ELF-1 (cell line): ENCODE data around the gene COG5.

Source experiments
- DNase-seq: peaks from one replicate; pipeline ENCODE4 v3.0.0-alpha.2; 2016; ENCODE audit warnings: low read depth, low spot score

COG5 gene

DNA sequence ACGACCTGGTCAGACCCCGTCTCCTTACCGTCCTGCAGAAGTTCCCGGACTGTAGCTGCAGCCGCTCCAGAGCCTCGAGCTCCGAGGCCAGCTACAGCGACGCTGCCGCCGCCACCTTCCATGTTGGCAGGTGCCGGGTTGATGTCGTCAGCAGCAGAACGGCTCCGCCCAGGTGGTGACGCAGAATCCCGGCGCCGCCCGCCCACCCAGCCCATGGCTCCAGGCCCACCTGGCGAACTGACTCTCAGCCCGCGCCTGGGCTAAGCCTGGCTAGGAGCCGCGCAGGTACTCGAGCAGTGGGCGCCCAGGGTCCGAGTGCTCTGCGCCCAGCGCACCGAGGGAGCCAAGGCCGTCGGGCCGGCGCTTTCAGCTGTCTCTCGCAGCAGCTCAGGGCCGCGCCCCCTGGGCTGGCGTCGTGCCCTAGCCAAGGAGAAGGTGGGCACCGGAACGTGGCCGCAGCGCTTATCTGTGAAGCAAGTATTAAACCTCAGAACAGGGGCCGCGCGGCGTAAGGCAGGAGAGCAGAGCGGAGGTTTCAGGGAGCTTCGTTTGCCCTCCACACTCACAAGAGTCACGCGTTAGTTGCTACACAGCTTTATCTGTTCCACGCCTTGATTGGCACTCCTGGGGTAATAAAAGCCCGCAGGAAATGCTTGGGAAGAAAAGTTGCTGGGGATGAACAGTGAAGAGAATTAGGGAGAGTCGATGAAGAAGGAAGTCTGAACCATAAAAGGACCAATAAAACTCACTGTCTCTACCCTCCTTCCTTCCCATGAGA lies at the start of gene COG5, which contains the start of gene DUS4L:
Gene COG5 (minus strand): TSS at position 146 of the 778 bp plus-strand sequence. CDS start 24 bp downstream, at position 122.
Gene DUS4L (plus strand): TSS at position 197 of the 778 bp plus-strand sequence. CDS start 3,100 bp downstream, outside the sequence.
- peak; percentile 92 for DNase-seq

DNA sequence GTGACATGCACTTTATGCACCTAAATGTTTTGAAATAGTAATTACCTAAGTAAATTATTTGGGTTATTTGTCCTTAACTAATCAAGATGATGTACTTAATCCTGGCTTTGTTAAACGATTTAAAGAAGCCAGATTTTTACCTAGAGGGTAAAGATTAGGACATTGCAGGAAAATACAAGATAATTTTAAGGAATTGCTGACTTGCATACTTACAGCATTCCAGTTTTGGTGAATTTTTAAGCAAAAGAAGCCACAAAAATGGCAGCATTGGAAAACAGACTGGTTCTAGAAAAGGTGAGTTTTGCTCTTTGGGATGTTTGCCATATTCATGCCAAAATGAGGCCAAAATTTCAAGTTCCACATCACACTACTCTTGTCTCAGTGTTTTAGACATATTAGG lies 49.7 kb upstream of the COG5 start:
- DNase-seq = no peak

DNA sequence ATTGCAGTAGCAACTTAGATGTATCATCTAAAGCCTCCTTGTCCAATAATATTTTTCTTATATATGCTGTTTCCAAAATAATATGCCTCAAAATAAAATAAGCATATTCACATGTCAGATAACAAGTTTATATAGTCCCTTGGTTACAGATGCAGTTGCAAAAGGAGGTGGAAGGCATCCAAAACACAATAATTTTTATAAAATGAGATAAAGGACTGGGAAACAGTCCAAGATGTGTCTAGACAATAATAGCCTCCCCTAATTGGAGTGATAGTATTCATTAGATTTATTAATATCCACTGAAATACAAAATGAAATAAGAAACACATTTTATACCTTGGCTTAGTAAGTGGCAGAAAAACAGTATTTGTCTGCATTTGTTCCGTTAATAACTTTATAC lies 46.6 kb upstream of the COG5 start:
- no peak for DNase-seq

DNA sequence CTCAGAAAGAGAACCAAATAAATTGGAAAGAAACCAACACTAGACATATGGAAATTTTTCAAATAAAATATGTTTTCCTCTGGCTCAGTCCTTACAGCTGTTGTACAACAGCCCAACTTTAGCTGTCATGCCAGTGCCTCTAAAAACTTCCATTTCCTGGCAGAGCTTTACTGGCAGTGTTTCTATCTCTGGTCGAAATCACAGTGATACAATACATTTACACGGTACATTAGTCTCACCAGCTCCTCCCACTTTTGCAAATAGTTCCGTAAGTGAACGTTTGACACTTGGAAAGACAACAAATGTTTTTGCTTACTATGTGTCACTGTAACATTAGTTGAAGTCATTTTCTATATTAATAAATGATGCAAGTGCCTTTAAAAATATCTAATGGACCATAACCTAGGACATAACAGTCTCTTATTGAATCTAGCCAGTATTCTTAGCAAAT lies 46.1 kb upstream of the COG5 start:
- no peak for DNase-seq

DNA sequence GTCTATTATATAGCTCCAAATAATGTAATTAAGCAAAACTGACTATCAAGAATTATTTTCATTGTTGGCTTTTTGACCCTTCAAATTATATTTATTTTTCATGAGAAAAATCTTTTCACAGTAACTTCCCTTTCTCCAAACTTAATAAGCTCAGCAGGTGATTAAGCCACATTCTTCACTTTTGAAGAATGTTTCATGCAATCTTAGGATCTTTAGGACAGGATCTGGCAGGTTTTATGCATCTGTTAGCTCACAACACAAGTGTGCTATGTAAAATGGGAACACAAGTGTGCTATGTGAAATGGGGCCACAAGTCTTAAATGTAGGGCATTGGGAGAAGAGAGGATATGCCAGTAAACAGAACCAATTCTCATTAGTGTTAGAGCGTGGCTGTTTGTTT lies 42.6 kb upstream of the COG5 start:
- no peak for DNase-seq

DNA sequence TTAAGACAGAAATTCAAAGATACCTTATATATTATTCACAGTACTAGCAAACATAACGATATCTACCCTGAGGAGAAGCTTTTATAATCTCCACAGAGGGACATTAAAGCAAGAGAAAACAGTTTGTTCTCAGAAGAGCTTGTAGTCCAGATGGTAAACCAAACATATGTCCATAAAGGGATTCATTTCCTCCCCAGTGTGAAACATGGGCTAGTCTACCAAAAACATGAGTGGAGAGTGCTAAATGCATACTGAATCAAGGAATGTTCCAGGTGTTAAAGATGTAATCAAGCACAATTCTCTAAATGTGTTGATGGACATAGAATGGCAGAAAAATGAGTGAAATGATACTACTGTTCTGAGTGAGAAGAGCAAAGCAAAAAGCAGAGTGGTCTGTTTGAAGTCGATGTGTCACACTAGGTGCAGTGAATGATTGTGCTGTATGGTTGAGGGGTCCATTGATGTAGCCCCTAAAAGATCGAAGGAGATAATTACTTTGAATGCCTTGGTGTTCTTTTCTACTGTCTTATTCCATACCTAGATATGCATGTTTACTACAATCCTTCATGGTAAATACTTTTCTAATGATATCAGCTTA lies 41.6 kb upstream of the COG5 start:
- DNase-seq = no peak

DNA sequence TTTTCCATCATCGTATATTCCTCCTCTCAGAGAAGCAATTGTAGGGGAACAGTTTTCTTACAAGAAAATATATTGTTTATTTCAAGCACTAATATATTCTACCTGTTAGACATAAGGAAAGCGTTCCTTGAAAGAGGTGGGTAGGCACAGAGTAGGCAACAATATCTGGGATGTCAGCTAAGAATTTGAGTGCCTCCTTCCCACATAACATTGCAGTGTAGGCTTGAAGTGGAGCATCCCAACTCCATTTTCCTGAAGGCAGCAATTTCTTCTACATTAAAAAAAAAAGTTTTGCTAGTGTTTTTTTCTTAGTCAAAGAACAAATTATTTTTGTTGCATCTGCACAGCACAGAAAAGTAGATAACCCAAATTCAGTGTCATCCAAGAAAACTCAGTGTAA lies 37.1 kb upstream of the COG5 start:
- no peak for DNase-seq

DNA sequence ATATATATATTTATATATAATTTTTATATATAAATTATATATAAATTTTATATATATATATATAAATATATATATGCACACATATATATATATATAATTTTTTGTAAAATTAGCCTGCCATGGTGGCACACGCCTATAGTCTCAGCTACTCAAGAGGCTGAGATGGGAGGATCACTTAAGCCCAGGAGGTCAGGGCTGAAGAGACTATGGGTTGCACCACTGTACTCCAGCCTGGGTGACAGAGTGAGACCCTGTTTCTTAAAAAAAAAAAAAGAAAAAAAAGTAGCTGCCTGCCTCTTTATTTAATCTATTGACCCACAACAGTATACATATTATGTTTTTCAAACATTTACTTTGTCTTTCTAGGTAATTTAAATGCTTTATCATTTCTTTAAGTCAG lies 35.5 kb upstream of the COG5 start:
- DNase-seq = no peak

DNA sequence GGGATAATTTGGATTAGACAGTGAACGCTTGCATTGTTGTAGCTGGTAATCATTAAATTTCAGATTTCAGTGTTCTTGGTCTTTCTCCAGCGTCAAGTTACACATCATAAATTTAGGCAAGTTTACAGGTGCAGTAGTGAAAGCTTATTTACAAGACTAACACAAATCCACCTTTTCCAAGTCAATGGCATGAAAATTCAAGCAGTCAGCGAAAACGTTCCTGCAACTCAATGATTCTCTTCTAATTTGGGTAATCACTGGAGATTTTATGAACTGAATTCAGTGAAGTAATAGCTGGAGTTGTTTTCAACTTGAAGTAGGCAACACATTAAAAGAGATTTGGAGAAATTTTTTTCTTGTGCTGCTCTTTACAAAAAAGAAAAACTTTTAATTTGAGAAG lies 34.2 kb upstream of the COG5 start:
- no peak for DNase-seq

DNA sequence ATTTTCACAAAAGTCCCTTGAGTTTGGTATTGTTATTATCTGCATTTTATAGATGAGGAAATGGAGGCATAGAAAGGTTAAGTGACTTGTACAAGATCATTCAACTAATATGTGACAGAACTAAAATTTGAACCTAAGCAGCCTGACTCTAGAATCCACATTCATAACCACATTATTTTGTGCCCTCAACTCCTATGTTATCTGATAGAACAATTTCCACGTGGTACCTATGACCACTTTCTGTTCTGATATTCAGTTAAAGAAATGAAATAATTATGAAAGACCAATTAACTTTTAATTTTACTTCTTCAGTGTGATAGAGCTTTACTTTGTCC lies 33.8 kb upstream of the COG5 start:
- no peak for DNase-seq

DNA sequence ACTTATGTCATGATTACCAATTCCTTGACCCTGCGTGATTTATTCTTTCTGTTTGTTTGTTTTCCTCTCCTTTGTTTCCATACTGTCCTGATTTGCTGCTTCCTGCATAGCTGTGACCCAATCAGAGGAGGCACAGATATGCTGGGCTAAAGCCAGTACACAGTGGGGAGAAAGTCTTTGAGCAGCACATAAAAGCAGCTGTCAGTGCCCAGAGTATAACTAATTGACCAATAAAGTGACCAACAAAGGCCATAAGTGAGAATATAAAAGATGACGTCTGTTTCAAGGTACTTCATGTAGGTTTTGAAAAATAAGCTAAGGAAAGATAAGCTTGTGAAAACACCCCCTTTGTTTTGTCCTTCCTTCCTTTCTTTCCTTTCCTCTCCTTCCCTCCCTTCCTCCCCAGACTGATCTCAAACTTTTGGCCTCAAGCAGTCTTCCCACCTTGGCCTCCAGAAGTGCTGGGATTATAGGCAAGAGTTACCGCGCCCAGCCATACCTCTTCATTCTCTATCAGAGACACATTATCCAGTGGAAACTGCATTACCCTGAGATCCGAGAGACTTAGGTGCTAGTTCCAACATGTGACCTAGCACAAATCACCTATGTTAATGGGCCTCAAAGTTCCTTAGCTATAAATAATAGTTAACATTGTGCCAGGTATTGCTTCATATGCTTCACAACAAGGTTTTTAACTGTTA lies 33.3 kb upstream of the COG5 start:
- no peak for DNase-seq

DNA sequence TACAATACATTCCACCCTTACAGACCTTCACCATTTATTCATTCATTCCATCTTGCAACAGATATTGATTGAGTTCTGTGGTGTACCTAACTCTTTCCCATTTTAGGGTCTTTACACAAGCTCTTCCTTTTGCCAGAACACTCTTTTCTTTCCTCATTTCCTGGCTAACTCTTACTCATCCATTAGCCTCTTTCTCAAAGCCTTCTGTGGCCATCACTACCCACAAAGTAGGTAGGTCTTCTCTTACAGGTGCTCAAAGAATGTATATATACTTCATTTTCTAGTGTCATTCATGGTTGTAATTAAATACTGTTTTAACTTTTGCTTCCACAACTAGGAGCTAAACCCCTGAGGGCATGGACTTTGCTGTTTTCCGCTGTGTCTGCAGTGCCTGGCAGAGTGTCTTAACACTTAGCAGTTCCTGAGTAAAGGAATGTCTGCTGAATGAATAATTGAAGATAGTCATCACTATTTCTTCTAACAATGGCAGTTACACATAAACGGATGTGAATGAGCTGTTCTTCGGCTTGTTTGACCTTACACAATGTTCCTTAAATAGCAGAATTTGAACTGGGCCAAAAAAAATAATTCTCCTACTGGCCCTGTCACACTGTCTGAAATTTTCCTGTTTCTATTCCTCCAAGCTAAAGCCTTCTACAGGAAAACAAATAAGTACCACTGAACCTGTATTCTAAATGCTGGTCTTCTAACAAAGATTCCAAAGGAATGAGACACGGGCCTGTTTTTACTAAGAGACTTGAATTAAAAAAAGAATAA lies 31.4 kb upstream of the COG5 start:
- DNase-seq = peak; percentile 42

DNA sequence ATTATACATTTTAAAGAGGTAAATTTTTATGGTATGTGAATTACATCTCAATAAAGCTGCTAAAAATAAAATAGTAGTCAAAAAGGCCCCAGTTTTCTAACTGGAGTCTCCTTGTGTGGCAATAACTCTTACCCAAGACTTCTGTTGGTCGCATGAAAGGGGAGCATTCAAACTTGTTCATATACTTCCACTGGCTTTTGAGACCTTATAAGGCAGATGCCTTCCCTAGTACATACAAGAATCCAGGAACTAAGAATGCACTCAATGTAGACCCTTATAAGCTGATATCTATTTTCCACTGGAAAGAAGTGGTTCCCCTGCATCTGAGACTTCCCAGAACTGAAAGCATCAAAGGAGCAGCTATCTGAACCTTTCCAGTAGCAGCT lies 29.3 kb upstream of the COG5 start:
- no peak for DNase-seq

DNA sequence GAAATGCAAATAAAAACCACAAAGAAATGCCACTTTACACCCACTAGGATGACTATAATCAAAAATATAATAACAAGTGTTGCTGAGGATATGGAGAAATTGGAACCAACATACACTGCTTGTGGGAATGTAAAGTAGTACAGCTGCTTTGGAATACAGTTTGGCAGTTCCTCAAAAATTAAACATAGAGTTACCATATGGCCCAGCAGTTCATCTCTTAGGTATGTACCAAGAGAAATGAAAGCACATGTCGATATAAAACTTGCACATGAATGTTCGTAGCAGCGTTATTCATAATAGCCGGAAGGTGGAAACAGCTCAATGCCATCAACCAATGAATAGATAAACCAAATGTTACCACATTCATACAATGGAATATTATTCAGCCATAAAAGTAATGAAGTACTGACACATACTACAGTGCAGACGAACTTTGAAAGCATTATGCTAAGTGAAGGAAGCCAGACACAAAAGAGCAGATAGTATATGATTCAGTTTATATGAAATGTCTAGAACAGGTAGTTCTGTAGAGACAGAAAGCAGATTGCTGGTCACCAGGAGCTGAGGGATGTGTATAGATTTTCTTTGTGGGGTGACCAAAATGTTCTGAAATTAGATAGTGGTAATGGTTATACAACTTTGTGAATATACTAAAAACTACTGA lies 28.8 kb upstream of the COG5 start:
- no peak for DNase-seq

DNA sequence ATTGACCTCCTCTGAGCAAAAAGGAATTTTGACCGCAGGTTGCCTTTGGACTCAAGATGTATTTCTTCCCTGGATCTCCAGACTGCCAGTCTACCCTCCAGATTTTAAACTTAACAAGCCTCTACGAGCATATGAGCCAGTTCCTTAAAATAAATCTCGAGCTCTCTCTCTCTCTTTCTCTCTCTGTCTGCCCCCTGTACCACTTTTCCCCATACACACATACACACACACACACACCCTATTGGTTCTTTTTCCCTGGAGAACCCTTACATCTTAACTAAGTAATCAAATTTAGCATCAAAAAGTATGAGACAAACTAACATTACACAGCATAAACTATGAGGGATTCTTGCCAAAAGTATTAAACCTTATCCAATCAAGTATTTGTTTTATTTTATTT lies 27.7 kb upstream of the COG5 start:
- no peak for DNase-seq

DNA sequence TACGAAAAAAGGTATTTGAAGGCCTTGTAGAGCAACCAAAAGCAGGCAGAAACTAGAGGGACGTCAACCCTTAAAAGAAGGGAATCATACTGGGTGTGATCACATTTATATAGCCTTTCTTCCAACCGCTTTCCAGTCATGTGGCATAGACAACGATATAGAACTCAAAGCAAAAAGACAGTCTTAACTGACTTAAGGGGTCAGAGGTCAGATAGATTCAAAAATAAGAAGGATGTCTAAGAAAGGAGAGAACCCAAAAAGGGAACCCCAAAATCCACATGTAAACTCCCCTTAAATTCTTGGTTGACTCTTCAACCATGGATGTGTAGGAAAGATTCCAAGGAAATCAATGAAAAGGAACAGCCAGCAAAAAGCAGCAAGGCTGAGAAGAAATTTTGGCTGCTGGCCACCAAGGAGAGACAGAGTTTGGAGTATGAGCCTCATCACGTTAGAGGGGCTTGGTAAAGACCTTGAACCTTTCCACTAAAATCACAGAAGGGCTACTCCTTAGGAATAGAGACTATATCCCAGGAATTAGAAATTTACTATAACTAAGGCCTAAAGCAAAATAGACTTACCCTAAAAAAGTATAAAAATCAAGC lies 24.9 kb upstream of the COG5 start:
- no peak for DNase-seq

DNA sequence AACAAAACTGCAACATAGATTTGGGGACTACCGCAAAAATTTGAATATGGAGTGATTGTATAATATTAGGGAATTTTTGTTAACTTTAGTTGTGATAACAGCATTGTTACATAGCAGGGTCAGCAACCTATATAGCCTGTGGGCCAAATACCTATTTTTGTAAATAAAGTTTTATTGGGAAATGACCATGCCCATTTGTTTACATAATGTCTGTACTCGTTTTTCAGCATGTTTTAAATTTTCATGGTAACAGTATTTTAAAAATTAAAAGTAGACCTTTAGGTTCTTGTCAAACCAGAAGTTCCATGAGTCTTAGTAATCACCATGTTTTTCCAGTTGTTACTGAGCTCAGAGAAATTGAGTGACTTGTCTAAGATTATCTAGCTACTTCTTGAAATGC lies 21.0 kb upstream of the COG5 start:
- no peak for DNase-seq

DNA sequence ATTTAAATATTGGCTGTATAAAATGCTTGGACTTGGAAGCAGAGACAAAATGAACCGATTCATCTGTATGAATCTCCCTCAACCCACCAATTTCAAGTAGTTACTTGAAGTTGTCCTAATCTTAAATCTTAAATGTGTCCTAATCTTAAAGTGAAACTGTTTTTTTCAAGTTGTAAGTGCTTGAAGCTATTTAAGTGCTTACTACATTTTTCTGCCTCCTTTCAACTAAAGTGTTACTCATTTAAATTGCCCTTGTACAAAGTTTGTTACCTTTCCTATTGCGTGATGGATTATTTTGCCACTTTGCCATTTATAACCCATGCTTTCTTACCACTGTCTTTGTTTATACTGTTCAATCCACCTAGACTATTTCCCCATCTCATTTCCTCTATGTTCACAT lies 19.2 kb upstream of the COG5 start:
- DNase-seq = no peak

DNA sequence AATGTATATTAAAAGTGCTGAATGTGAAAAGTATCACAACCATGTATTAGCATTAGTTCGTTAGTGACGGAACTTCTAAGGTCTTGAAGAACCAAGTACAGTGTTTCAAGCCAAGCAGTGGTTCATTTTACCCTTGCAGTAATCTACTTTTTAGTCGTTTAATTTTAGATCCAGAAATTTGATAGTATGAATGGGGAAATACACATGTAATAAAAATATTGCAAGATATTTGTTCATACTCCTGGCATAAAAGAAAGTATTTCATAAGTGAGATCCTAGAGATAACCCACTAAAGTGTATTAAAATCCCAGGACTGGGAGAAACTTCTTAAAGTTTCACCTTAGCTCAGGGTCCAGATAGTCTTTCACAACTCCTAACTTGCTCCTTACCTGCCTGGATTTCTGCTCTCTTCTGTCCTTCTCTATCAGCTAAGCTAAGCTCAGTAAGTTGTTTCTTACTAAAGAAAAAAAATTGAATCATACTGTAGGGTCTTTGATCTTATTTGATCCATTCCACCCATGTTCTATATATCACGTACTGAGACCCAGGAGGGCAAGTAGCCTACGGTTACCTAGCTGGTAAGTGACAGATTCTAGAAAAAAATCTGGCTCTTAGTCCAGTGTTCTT lies 17.8 kb upstream of the COG5 start:
- no peak for DNase-seq

DNA sequence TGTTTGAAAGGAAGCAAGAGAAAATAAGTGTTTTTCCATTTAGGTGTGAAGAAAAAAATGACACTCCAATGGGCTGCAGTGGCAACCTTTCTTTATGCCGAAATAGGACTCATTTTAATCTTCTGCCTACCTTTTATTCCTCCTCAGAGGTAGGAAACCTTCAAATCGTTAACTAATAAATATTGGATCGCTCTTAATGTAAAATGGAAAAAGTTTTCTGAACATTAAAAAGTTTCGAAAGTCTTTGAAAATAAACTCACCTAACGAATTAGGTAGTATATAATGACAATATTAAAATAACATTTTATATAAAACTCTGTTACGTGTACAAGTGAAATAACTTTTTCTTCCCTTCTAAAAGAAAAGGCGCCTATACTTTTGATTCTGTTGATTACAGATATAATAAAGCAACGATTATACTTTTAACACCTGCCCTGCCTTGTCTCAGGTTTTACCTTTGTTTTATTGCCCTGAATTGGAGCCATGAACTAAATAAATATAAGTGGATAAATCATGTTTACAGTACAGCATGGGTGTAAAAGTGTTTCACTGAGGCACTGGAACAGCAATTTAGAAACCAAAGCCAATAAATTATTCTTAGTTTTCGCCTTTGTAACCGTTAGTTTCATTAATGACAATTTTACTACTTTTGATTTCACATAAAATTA lies 17.1 kb upstream of the COG5 start:
- DNase-seq = no peak
